ENCODE measurements around the gene S100A1. TPM values are rescaled to one million over a fixed set of nuclear protein-coding genes. Genes with fewer than 3 reads are reported as not detected.

The S100A1 gene
- total RNA-seq, 4 donors from 2014 or later: 3.7 to 4.4 TPM; not detected in 2

GRCh38 chr1:153623101-153623500 is 5.1 kb upstream of the S100A1 start:
- in situ Hi-C loops (cut with MboI; ENCODE audit: low pct_ligation_motif_present in 1 of 4, low pct_unique_long_range_greater_than_20kb in 1 of 4, low sequenced_read_pairs in 3 of 4): no loop called here
- Histone ChIP-seq H3K27ac (peak overlapping the region in 2 of 4 donors; percentile 28 to 90), H3K36me3 (no peaks in the 10 kb centered on the region), H3K9me3 (no peaks in the 10 kb centered on the region), H3K4me3 (no peak overlapping the region), H3K27me3 (no peaks in the 10 kb centered on the region), H3K4me1 (peaks cover 4 to 25% (median 15%) of the 10 kb centered on the region in 4 donors)
- no peak for DNase-seq
- 74 to 92% methylated on average over 6 to 7 of the region's 7 CpGs for WGBS, 2 donors (ENCODE audit: low coverage in 1 of 2)
- TF ChIP-seq POLR2A (IDR thresholded peaks at IDR 0.05) (no peak), EP300 (IDR thresholded peaks at IDR 0.05; ENCODE audit: low read depth) (no peak), POLR2AphosphoS5 (IDR thresholded peaks at IDR 0.05) (no peak)
- TF ChIP-seq, protein P1, sequence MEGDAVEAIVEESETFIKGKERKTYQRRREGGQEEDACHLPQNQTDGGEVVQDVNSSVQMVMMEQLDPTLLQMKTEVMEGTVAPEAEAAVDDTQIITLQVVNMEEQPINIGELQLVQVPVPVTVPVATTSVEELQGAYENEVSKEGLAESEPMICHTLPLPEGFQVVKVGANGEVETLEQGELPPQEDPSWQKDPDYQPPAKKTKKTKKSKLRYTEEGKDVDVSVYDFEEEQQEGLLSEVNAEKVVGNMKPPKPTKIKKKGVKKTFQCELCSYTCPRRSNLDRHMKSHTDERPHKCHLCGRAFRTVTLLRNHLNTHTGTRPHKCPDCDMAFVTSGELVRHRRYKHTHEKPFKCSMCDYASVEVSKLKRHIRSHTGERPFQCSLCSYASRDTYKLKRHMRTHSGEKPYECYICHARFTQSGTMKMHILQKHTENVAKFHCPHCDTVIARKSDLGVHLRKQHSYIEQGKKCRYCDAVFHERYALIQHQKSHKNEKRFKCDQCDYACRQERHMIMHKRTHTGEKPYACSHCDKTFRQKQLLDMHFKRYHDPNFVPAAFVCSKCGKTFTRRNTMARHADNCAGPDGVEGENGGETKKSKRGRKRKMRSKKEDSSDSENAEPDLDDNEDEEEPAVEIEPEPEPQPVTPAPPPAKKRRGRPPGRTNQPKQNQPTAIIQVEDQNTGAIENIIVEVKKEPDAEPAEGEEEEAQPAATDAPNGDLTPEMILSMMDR (IDR thresholded peaks at IDR 0.05): no peak
- intact Hi-C loops (cut with DNase I; ENCODE audit: low total_unique reads): no loop called here

- no peak for TF ChIP-seq EP300 (IDR thresholded peaks at IDR 0.05; ENCODE audit: low read depth)
- no peak for TF ChIP-seq POLR2A (IDR thresholded peaks at IDR 0.05)
- TF ChIP-seq, protein P1 (IDR thresholded peaks at IDR 0.05): no peak
- no peak for TF ChIP-seq POLR2AphosphoS5 (IDR thresholded peaks at IDR 0.05)
- H3K4me3 ChIP-seq: no peak overlapping the region
- 72 to 74% methylated on average over 4 to 10 of the region's 10 CpGs for WGBS, 2 donors (ENCODE audit: low coverage in 1 of 2)
- H3K36me3 ChIP-seq: no peaks in the 10 kb centered on the region
- peaks cover 4 to 29% (median 16%) of the 10 kb centered on the region in 4 donors for H3K4me1 ChIP-seq
- DNase-seq: no peak
- peak overlapping the region; percentile 83 to 95 (median 90) for H3K27ac ChIP-seq
- no peaks in the 10 kb centered on the region for H3K9me3 ChIP-seq
- no peaks in the 10 kb centered on the region for H3K27me3 ChIP-seq
- intact Hi-C loops (cut with DNase I; ENCODE audit: low total_unique reads) (no loop called here), in situ Hi-C loops (cut with MboI; ENCODE audit: low pct_ligation_motif_present in 1 of 4, low pct_unique_long_range_greater_than_20kb in 1 of 4, low sequenced_read_pairs in 3 of 4) (no loop called here)
These were observed 3.1 kb upstream of the S100A1 start for GRCh38 chr1:153624965-153625611.

DNA sequence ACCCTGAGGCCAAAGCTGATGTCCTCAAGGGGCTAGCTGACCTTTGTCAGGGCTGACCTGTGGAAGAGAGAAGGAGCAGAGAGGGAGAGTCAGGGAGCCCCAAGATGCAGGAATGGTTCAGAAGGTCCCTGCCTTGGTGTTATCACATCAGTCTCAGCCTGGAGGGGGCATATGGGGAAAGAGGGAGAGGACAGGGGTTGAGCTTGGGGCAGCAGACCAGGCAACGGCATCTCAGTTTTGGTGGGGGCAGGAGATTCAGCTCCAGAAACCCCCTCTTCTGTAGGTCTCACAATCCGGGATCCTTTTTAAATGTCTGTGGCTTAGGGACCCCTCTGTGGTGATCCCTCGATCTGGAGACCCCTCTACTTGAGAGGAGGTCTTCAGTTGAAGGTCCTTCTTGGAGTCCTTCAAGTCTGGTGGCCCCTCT is 1.7 kb upstream of the S100A1 start:
- Histone ChIP-seq H3K4me3 (peak overlapping the region; percentile 37 to 49 (median 41)), H3K9me3 (no peaks in the 10 kb centered on the region), H3K27me3 (no peaks in the 10 kb centered on the region), H3K4me1 (peaks cover 4 to 43% (median 25%) of the 10 kb centered on the region in 4 donors), H3K36me3 (no peaks in the 10 kb centered on the region), H3K27ac (peak overlapping the region; percentile 83 to 95 (median 90))
- no peak for TF ChIP-seq EP300 (IDR thresholded peaks at IDR 0.05; ENCODE audit: low read depth)
- TF ChIP-seq, protein P1 (IDR thresholded peaks at IDR 0.05): no peak
- no peak for TF ChIP-seq POLR2A (IDR thresholded peaks at IDR 0.05)
- TF ChIP-seq POLR2AphosphoS5 (IDR thresholded peaks at IDR 0.05): no peak
- 60 to 66% methylated on average over 1 to 3 of the region's 3 CpGs for WGBS, 2 donors (ENCODE audit: low coverage in 1 of 2)
- in situ Hi-C loops (cut with MboI; ENCODE audit: low pct_ligation_motif_present in 1 of 4, low pct_unique_long_range_greater_than_20kb in 1 of 4, low sequenced_read_pairs in 3 of 4) (no loop called here), intact Hi-C loops (cut with DNase I; ENCODE audit: low total_unique reads) (no loop called here)
- no peak for DNase-seq

GRCh38 chr1:153626904-153627714 is 1.1 kb upstream of the S100A1 start, which contains the start of gene S100A13:
S100A13 (minus strand) TSS chr1:153627505; CDS start chr1:153626472, 1,033 bp downstream.
- no peaks in the 10 kb centered on the region for H3K9me3 ChIP-seq
- H3K27me3 ChIP-seq: no peaks in the 10 kb centered on the region
- in situ Hi-C loops (cut with MboI; ENCODE audit: low pct_ligation_motif_present in 1 of 4, low pct_unique_long_range_greater_than_20kb in 1 of 4, low sequenced_read_pairs in 3 of 4) (no loop called here), intact Hi-C loops (cut with DNase I; ENCODE audit: low total_unique reads) (no loop called here)
- DNase-seq: peak; percentile 71
- 30 to 31% methylated on average over 8 to 28 of the region's 28 CpGs for WGBS, 2 donors (ENCODE audit: low coverage in 1 of 2)
- H3K27ac ChIP-seq: peak within 1 kb of the TSS; percentile 83 to 95 (median 90)
- peak; percentile 72 to 88 (median 74) for TF ChIP-seq POLR2AphosphoS5 (IDR thresholded peaks at IDR 0.05)
- TF ChIP-seq, protein P1 (IDR thresholded peaks at IDR 0.05): peak in 3 of 5 experiments; percentile 47 to 65 (median 63)
- peak; percentile 81 for TF ChIP-seq POLR2A (IDR thresholded peaks at IDR 0.05)
- TF ChIP-seq EP300 (IDR thresholded peaks at IDR 0.05; ENCODE audit: low read depth): no peak
- no peaks in the 10 kb centered on the region for H3K36me3 ChIP-seq
- H3K4me1 ChIP-seq: peaks cover 4 to 44% (median 25%) of the 10 kb centered on the region in 4 donors
- H3K4me3 ChIP-seq: peak within 1 kb of the TSS; percentile 37 to 49 (median 41)
